Measurements from ENCODE around the gene P4HA1.

DNA sequence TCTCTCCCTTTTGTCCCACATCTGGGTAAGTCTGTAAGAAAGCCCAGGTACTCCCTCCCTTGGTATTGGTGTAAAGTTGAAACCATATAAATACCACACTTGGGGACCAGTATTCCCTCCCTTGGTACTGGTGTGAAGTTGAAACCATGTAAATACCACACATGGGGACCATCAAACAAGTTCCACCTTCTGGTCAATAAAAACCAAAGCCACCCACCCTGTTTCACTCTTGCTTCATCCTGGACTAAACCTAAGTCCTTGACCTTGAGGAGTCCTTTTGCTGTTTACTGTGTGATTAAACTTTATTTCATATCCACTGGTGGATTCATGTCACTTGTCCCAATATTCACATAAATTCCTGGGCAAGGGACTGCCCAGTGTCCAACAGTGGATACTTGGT lies 8.4 kb downstream of the P4HA1 start:
- TF ChIP-seq ETV6 (CRISPR knock-in tag; IDR thresholded peaks at IDR 0.05) = no peak
- no peak for TF ChIP-seq AFF4 (CRISPR knock-in tag; IDR thresholded peaks at IDR 0.05; ENCODE audit: borderline replicate concordance)
- TF ChIP-seq CTCF (IDR thresholded peaks at IDR 0.05) = no peak

All from WTC11 (cell line).